Measurements from ENCODE around the gene CROCC2. TPM values are rescaled to one million over a fixed set of nuclear protein-coding genes. Genes with fewer than 3 reads are reported as not detected.

Gene CROCC2
- total RNA-seq, 4 donors from 2014 or later, result 0.79 to 2.6 (median 1.8) TPM; not detected in 1

- Histone ChIP-seq H3K27ac (no peak overlapping the region), H3K4me1 (no peaks in the 10 kb centered on the region), H3K27me3 (no peaks in the 10 kb centered on the region), H3K36me3 (no peaks in the 10 kb centered on the region), H3K4me3 (no peak overlapping the region), H3K9me3 (no peaks in the 10 kb centered on the region)
- peak in 1 of 2 donors; percentile 9 for DNase-seq
- intact Hi-C loops (cut with DNase I; ENCODE audit: low total_unique reads), result no loop called here
- TF ChIP-seq POLR2A (IDR thresholded peaks at IDR 0.05), result no peak
- TF ChIP-seq, protein P1, sequence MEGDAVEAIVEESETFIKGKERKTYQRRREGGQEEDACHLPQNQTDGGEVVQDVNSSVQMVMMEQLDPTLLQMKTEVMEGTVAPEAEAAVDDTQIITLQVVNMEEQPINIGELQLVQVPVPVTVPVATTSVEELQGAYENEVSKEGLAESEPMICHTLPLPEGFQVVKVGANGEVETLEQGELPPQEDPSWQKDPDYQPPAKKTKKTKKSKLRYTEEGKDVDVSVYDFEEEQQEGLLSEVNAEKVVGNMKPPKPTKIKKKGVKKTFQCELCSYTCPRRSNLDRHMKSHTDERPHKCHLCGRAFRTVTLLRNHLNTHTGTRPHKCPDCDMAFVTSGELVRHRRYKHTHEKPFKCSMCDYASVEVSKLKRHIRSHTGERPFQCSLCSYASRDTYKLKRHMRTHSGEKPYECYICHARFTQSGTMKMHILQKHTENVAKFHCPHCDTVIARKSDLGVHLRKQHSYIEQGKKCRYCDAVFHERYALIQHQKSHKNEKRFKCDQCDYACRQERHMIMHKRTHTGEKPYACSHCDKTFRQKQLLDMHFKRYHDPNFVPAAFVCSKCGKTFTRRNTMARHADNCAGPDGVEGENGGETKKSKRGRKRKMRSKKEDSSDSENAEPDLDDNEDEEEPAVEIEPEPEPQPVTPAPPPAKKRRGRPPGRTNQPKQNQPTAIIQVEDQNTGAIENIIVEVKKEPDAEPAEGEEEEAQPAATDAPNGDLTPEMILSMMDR (IDR thresholded peaks at IDR 0.05), result no peak
Observed at GRCh38 chr2:240873805-240874714, 32.1 kb upstream of the CROCC2 start.

DNA sequence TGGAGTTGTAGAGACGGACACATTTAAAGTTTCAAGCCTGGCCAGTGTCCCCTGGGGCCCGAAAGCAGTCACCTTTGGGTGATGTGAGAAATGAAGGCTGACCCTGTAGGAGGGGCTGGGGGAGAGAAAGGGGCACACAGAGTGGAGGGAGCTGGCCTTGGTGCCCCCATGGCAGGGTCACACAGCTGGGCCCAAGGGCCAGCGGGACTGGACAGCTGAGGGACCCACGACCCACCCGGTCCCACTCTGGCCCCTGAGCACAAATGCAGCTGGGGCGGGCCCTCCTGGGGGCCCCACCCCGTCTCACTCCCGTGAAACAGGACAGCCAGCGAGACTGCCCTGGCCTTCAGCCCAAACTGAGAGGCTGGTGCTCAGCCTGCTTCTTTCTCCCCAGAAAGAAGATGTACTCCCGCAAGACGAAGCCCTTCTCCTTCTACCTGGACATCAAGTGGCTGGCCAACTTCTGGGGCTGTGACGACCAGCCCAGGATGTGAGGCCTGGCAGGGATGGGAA lies 31.4 kb upstream of the CROCC2 start:
- Histone ChIP-seq H3K27ac (no peak overlapping the region), H3K27me3 (no peaks in the 10 kb centered on the region), H3K36me3 (no peaks in the 10 kb centered on the region), H3K9me3 (no peaks in the 10 kb centered on the region), H3K4me1 (no peaks in the 10 kb centered on the region), H3K4me3 (no peak overlapping the region)
- TF ChIP-seq POLR2A (IDR thresholded peaks at IDR 0.05), result no peak
- TF ChIP-seq, protein P1 (IDR thresholded peaks at IDR 0.05), result no peak
- intact Hi-C loops (cut with DNase I; ENCODE audit: low total_unique reads), result no loop called here
- no peak for DNase-seq

DNA sequence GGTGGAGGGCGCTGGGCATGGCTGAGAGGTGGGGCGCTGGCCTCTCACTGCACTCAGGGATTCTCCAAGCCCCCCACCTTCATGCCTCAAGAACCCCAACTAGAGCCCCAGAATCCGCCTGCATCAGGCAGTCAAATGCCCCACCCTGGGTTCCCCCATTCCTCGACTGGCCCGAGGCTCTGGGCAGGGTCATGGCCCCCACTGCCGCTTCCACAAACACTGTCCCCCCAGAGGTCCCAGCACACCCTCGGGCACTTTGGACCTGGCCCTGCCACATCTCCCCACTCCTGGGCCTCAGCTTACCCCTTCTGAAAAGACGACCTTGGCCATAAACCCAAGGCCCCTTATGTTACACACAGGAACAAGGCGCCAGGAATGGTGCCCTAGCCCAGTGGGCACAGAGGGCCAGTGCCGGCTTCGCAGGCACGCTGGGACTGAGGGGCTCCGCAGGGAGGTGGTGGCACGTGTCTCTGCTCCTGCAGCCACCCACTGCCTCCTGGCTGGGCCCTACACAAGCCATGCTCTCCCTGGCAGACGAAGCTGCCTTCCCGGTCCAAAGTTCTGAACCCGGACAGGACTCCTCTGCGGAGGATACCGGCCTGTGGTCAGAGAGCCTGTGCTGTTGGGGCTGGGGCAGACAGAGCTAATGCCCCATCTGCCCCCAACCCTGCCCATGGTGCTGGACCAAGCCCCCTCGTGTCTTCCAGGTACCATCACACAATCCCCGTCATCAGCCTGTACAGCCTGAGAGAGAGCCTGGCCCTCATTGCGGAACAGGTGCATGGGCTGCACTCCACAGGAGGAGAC lies 30.7 kb upstream of the CROCC2 start:
- intact Hi-C loops (cut with DNase I; ENCODE audit: low total_unique reads), result no loop called here
- DNase-seq, result no peak
- Histone ChIP-seq H3K9me3 (no peaks in the 10 kb centered on the region), H3K36me3 (no peaks in the 10 kb centered on the region), H3K4me3 (no peak overlapping the region), H3K27ac (no peak overlapping the region), H3K27me3 (no peaks in the 10 kb centered on the region), H3K4me1 (no peaks in the 10 kb centered on the region)
- no peak for TF ChIP-seq POLR2A (IDR thresholded peaks at IDR 0.05)
- TF ChIP-seq, protein P1 (IDR thresholded peaks at IDR 0.05), result no peak

DNA sequence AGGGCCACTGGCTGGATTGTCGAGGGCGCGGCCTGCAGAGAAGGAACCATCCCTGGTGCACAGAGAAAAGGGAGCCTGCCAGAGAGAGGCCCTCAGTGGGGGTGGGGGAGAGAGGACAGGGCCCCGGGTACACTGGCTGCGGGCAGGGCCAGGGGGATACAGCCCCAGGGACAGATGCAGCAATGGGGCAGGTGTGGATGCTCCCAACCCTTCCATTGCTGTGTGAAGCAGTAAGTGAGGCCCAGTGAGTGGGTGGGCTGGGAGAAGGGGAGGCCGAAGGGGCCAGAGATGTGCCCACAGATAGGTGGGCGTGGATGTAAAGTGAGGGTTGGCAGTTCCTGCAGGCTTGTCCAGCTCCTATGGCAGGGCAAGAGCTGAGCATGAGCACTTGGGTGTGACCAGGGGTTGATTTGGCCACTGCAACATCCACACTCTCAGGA lies 30.1 kb upstream of the CROCC2 start:
- no peaks in the 10 kb centered on the region for H3K9me3 ChIP-seq
- TF ChIP-seq POLR2A (IDR thresholded peaks at IDR 0.05), result no peak
- TF ChIP-seq, protein P1 (IDR thresholded peaks at IDR 0.05), result no peak
- intact Hi-C loops (cut with DNase I; ENCODE audit: low total_unique reads), result no loop called here
- no peaks in the 10 kb centered on the region for H3K27me3 ChIP-seq
- H3K36me3 ChIP-seq, result no peaks in the 10 kb centered on the region
- H3K4me3 ChIP-seq, result no peak overlapping the region
- no peak overlapping the region for H3K27ac ChIP-seq
- no peak for DNase-seq
- no peaks in the 10 kb centered on the region for H3K4me1 ChIP-seq
